Neural progenitor cell (in vitro differentiated cells): ENCODE results near the gene C22orf23. TPM values are rescaled to one million over a fixed set of nuclear protein-coding genes. Genes with fewer than 3 reads are reported as not detected.

Experiments used
- DNase-seq: peaks from one replicate; pipeline ENCODE4 v3.0.0-alpha.2; 2016; ENCODE audit warnings: low spot score
- H2AFZ ChIP-seq: fragments of 200-600 bp; sonication (generic); replicated peaks from 2 replicates; pipeline ENCODE4 v1.6.1; 2016; ENCODE audit warnings: antibody characterized with exemption
- H3F3A ChIP-seq: fragments of 200-600 bp; sonication (generic); 2 replicates; pipeline ENCODE4 v1.6.1; 2016; ENCODE audit warnings: antibody characterized with exemption, low read depth
- H3K27ac ChIP-seq: fragments of 200-600 bp; sonication (generic); 2 replicates; pipeline ENCODE4 v1.5.1; 2016; ENCODE audit warnings: mild to moderate bottlenecking
- H3K27me3 ChIP-seq: fragments of 200-600 bp; sonication (generic); 2 replicates; pipeline ENCODE4 v1.6.1; 2016; ENCODE audit warnings: mild to moderate bottlenecking, moderate library complexity
- H3K36me3 ChIP-seq: fragments of 200-600 bp; sonication (generic); 2 replicates; pipeline ENCODE4 v1.5.1; 2016
- H3K4me1 ChIP-seq: fragments of 200-600 bp; sonication (generic); 2 replicates; pipeline ENCODE4 v1.6.1; 2016; ENCODE audit warnings: mixed run types
- H3K4me2 ChIP-seq: fragments of 200-600 bp; sonication (generic); 2 replicates; pipeline ENCODE4 v1.6.1; 2016
- H3K4me3 ChIP-seq: fragments of 200-600 bp; sonication (generic); 2 replicates; pipeline ENCODE4 v1.5.1; 2016
- H3K79me2 ChIP-seq: fragments of 200-600 bp; sonication (generic); 2 replicates; pipeline ENCODE4 v1.6.1; 2016; ENCODE audit warnings: low read depth
- H3K9ac ChIP-seq: fragments of 200-600 bp; sonication (generic); 2 replicates; pipeline ENCODE4 v1.6.1; 2016
- H3K9me3 ChIP-seq: fragments of 200-600 bp; sonication (generic); 2 replicates; pipeline ENCODE4 v1.5.1; 2016; ENCODE audit warnings: low read depth
- H4K20me1 ChIP-seq: fragments of 200-600 bp; sonication (generic); 2 replicates; pipeline ENCODE4 v1.6.1; 2016; ENCODE audit warnings: low read depth
- H3K27ac Mint-ChIP-seq: 3 replicates; pipeline ENCODE4 v1.8.0; 2021; ENCODE audit warnings: mixed read lengths
- H3K27me3 Mint-ChIP-seq: 2 replicates; pipeline ENCODE4 v1.8.0; 2022; ENCODE audit warnings: low read depth, mild to moderate bottlenecking, inconsistent platforms, moderate library complexity, mixed read lengths; ENCODE audit not compliant: insufficient read depth
- H3K36me3 Mint-ChIP-seq: 3 replicates; pipeline ENCODE4 v1.8.0; 2021; ENCODE audit warnings: mixed read lengths
- H3K4me1 Mint-ChIP-seq: 3 replicates; pipeline ENCODE4 v1.8.0; 2021; ENCODE audit warnings: mixed read lengths
- H3K4me3 Mint-ChIP-seq: 3 replicates; pipeline ENCODE4 v1.8.0; 2021; ENCODE audit warnings: mild to moderate bottlenecking, moderate library complexity, mixed read lengths
- H3K9me3 Mint-ChIP-seq: 3 replicates; pipeline ENCODE4 v1.8.0; 2020; ENCODE audit warnings: mixed read lengths
- EZH2 ChIP-seq: fragments of 200-600 bp; sonication (generic); IDR thresholded peaks from 2 replicates; pipeline ENCODE4 v1.6.1; 2017; ENCODE audit warnings: antibody characterized with exemption, mild to moderate bottlenecking, moderate library complexity
- EZH2phosphoT487 ChIP-seq: fragments of 200-600 bp; sonication (generic); IDR thresholded peaks from 2 replicates; pipeline ENCODE4 v1.6.1; 2017; ENCODE audit warnings: antibody characterized with exemption
- total RNA-seq: library from RNA; depleted of rRNA; stranded (reverse); fragments of >200 nt; gene quantifications from 2 replicates; pipeline ENCODE4 v1.2.3, GENCODE V29; 2015; ENCODE audit warnings: low replicate concordance
- TF ChIP-seq, protein P1 (sequence below): fragments of 200-600 bp; sonication (generic); IDR thresholded peaks from 2 replicates; pipeline ENCODE4 v1.5.1; 2017; ENCODE audit warnings: antibody characterized with exemption, mild to moderate bottlenecking

Gene C22orf23
- total RNA-seq, 1 donor from 2014 or later = 0.26 TPM

DNA sequence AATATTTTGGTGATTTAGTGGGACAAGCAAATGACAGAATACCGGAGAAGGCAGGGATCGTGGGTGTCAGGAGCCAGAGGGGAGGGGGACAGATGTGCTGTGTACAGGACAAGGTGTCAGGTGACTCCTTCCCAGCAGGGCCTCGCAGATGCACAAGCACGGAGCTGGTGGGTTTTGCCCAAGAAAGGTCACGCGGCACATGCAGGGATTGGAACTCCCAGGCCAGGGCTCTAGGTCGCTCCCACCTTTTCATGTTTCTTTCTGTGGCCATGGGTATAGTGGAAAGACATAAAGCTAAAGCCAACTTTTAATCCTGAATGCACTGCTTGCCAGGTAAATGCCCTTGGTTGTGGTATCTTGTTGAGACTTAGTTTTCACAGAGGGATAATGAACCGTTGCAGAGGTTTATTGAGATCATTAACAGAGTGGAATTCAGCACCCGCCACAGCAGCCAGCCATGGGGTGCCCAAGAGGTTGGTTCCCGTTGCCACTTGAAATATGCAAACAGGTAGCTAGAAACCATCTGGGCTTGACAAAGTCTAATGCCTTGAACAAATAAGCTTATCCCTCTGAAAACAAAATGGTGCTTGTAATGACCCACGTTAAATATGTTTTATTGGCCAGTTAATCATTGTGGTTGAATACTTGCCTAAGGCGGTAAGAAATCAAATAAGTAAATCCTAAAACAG is 10.1 kb downstream of the C22orf23 start:
- Mint-ChIP-seq H3K36me3 (no peaks in the 10 kb centered on the region), H3K4me1 (no peaks in the 10 kb centered on the region), H3K4me3 (no peak overlapping the region), H3K27ac (no peak overlapping the region), H3K9me3 (no peaks in the 10 kb centered on the region), H3K27me3 (peaks cover 9% of the 10 kb centered on the region)
- DNase-seq = no peak
- H3K9ac ChIP-seq = no peak overlapping the region
- H3F3A ChIP-seq = no peaks in the 10 kb centered on the region
- no peaks in the 10 kb centered on the region for H3K36me3 ChIP-seq
- no peaks in the 10 kb centered on the region for H3K79me2 ChIP-seq
- H3K4me2 ChIP-seq = no peak overlapping the region
- H3K4me3 ChIP-seq = no peak overlapping the region
- H3K4me1 ChIP-seq = no peaks in the 10 kb centered on the region
- H3K27ac ChIP-seq = no peak overlapping the region
- no peaks in the 10 kb centered on the region for H3K9me3 ChIP-seq
- H4K20me1 ChIP-seq = no peaks in the 10 kb centered on the region
- no peak overlapping the region for H2AFZ ChIP-seq
- H3K27me3 ChIP-seq = no peaks in the 10 kb centered on the region
- TF ChIP-seq EZH2 (no peak), EZH2phosphoT487 (no peak)
- TF ChIP-seq, protein P1, sequence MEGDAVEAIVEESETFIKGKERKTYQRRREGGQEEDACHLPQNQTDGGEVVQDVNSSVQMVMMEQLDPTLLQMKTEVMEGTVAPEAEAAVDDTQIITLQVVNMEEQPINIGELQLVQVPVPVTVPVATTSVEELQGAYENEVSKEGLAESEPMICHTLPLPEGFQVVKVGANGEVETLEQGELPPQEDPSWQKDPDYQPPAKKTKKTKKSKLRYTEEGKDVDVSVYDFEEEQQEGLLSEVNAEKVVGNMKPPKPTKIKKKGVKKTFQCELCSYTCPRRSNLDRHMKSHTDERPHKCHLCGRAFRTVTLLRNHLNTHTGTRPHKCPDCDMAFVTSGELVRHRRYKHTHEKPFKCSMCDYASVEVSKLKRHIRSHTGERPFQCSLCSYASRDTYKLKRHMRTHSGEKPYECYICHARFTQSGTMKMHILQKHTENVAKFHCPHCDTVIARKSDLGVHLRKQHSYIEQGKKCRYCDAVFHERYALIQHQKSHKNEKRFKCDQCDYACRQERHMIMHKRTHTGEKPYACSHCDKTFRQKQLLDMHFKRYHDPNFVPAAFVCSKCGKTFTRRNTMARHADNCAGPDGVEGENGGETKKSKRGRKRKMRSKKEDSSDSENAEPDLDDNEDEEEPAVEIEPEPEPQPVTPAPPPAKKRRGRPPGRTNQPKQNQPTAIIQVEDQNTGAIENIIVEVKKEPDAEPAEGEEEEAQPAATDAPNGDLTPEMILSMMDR = no peak

- Histone ChIP-seq H3F3A (no peaks in the 10 kb centered on the region), H3K9me3 (no peaks in the 10 kb centered on the region), H3K27me3 (no peaks in the 10 kb centered on the region), H4K20me1 (no peaks in the 10 kb centered on the region), H3K36me3 (no peaks in the 10 kb centered on the region), H3K4me3 (no peak overlapping the region), H2AFZ (no peak overlapping the region), H3K4me1 (no peaks in the 10 kb centered on the region), H3K79me2 (no peaks in the 10 kb centered on the region), H3K27ac (no peak overlapping the region), H3K9ac (no peak overlapping the region), H3K4me2 (no peak overlapping the region)
- Mint-ChIP-seq H3K4me3 (no peak overlapping the region), H3K36me3 (peaks cover 3% of the 10 kb centered on the region), H3K4me1 (no peaks in the 10 kb centered on the region), H3K9me3 (no peaks in the 10 kb centered on the region), H3K27me3 (peaks cover 9% of the 10 kb centered on the region), H3K27ac (no peak overlapping the region)
- DNase-seq = no peak
- TF ChIP-seq EZH2 = no peak
- TF ChIP-seq EZH2phosphoT487 = no peak
- TF ChIP-seq, protein P1 = no peak
Observed at GRCh38 chr22:37942133-37942532, 11.3 kb downstream of the C22orf23 start.

GRCh38 chr22:37940698-37941376 is 12.6 kb downstream of the C22orf23 start:
- TF ChIP-seq, protein P1 = no peak
- no peak for TF ChIP-seq EZH2phosphoT487
- TF ChIP-seq EZH2 = no peak
- H3K4me2 ChIP-seq = no peak overlapping the region
- no peak overlapping the region for H3K4me3 ChIP-seq
- H3K9me3 Mint-ChIP-seq = no peaks in the 10 kb centered on the region
- H3K4me1 ChIP-seq = no peaks in the 10 kb centered on the region
- no peaks in the 10 kb centered on the region for H3K27me3 ChIP-seq
- H3K27ac Mint-ChIP-seq = no peak overlapping the region
- no peaks in the 10 kb centered on the region for H3K4me1 Mint-ChIP-seq
- H3K27ac ChIP-seq = no peak overlapping the region
- no peaks in the 10 kb centered on the region for H3K79me2 ChIP-seq
- DNase-seq = no peak
- peaks cover 9% of the 10 kb centered on the region for H3K27me3 Mint-ChIP-seq
- no peak overlapping the region for H3K9ac ChIP-seq
- peaks cover 3% of the 10 kb centered on the region for H3K36me3 Mint-ChIP-seq
- H3K9me3 ChIP-seq = no peaks in the 10 kb centered on the region
- H4K20me1 ChIP-seq = no peaks in the 10 kb centered on the region
- H3K4me3 Mint-ChIP-seq = no peak overlapping the region
- H3K36me3 ChIP-seq = no peaks in the 10 kb centered on the region
- no peaks in the 10 kb centered on the region for H3F3A ChIP-seq
- no peak overlapping the region for H2AFZ ChIP-seq
